HepG2 (cell line): ENCODE measurements around the gene RNPEPL1. TPM values are rescaled to one million over a fixed set of nuclear protein-coding genes. Genes with fewer than 3 reads are reported as not detected.

ENCODE experiments used
- ATF7-NPFF ChIP-seq: sonication (generic); formaldehyde crosslinking; IDR thresholded peaks from 2 replicates; pipeline ENCODE4 v1.8.1; 2023; ENCODE audit warnings: mild to moderate bottlenecking, low read depth, missing genetic modification reagents, moderate library complexity
- HIC2 ChIP-seq: sonication (generic); formaldehyde crosslinking; IDR thresholded peaks from 2 replicates; pipeline ENCODE4 v1.9.0; 2022; ENCODE audit warnings: low read depth, missing genetic modification reagents
- MAZ ChIP-seq, 2 experiments: sonication (generic) in 1 of 2; formaldehyde crosslinking in 1 of 2; IDR thresholded peaks; 2 replicates each; pipeline versions ENCODE4 v1.5.0 to v1.6.1; 2012 to 2020; ENCODE audit warnings: low read depth in 2 of 2, mild to moderate bottlenecking in 2 of 2, borderline replicate concordance in 1 of 2, improper control_type of control experiment in 1 of 2, low read length in 1 of 2, missing genetic modification reagents in 1 of 2, moderate library complexity in 1 of 2
- MLX ChIP-seq: IDR thresholded peaks from 2 replicates; pipeline ENCODE4 v1.6.1; 2016
- ONECUT2 ChIP-seq: sonication (generic); formaldehyde crosslinking; IDR thresholded peaks from 2 replicates; pipeline ENCODE4 v1.4.0; 2020; ENCODE audit warnings: missing genetic modification reagents
- RBM39 ChIP-seq: fragments of 200-400 bp; formaldehyde crosslinking; IDR thresholded peaks from one replicate; pipeline ENCODE4 v1.6.1; 2018; ENCODE audit warnings: antibody characterized with exemption, mild to moderate bottlenecking, low read depth, low read length; ENCODE audit not compliant: poor library complexity, severe bottlenecking
- SAFB2 ChIP-seq: sonication (generic); formaldehyde crosslinking; IDR thresholded peaks from 2 replicates; pipeline ENCODE4 v1.5.1; 2020; ENCODE audit warnings: missing genetic modification reagents, low read depth, mild to moderate bottlenecking, borderline replicate concordance
- SP4 ChIP-seq: sonication (generic); formaldehyde crosslinking; IDR thresholded peaks from 2 replicates; pipeline ENCODE4 v1.8.1; 2023; ENCODE audit warnings: mild to moderate bottlenecking, missing genetic modification reagents
- THAP7 ChIP-seq: sonication (generic); formaldehyde crosslinking; IDR thresholded peaks from 2 replicates; pipeline ENCODE4 v1.8.1; 2023; ENCODE audit warnings: mild to moderate bottlenecking, missing genetic modification reagents
- TP53 ChIP-seq: sonication (generic); formaldehyde crosslinking; conservative IDR thresholded peaks from 2 replicates; pipeline ENCODE4 v1.4.0; 2020; ENCODE audit warnings: missing genetic modification reagents
- ZBTB34 ChIP-seq: sonication (generic); formaldehyde crosslinking; IDR thresholded peaks from 2 replicates; pipeline ENCODE4 v1.8.0; 2022; ENCODE audit warnings: mild to moderate bottlenecking, missing genetic modification reagents
- ZNF263 ChIP-seq: sonication (generic); formaldehyde crosslinking; IDR thresholded peaks from 2 replicates; pipeline ENCODE4 v1.4.0; 2020; ENCODE audit warnings: missing genetic modification reagents
- ZNF280B ChIP-seq: sonication (generic); formaldehyde crosslinking; IDR thresholded peaks from 2 replicates; pipeline ENCODE4 v1.5.0; 2020; ENCODE audit warnings: missing genetic modification reagents, mild to moderate bottlenecking, borderline replicate concordance
- ZNF333 ChIP-seq: sonication (generic); formaldehyde crosslinking; IDR thresholded peaks from 2 replicates; pipeline ENCODE4 v1.4.0; 2020; ENCODE audit warnings: mild to moderate bottlenecking, missing genetic modification reagents, borderline replicate concordance
- ZNF362 ChIP-seq: sonication (generic); formaldehyde crosslinking; IDR thresholded peaks from 2 replicates; pipeline ENCODE4 v1.4.0; 2020; ENCODE audit warnings: missing genetic modification reagents, mild to moderate bottlenecking, borderline replicate concordance
- ZNF772 ChIP-seq: sonication (generic); formaldehyde crosslinking; IDR thresholded peaks from 2 replicates; pipeline ENCODE4 v1.5.0; 2020; ENCODE audit warnings: mild to moderate bottlenecking, missing genetic modification reagents
- polyA plus RNA-seq, 8 experiments: library from polyadenylated mRNA; depleted of rRNA in 3 of 8; stranded (reverse) in 7 of 8; unstranded in 1 of 8; fragments of >200 nt; fragmentation: Illumina TruSeq in 4 of 8; extraction: Trizol in 4 of 8; gene quantifications; 2 replicates each; pipeline versions ENCODE4 v1.2.1 to v1.2.3, GENCODE V29; 2011 to 2016; ENCODE audit warnings: low read depth in 4 of 8, missing spikeins in 1 of 8, mixed read lengths in 1 of 8; ENCODE audit not compliant: insufficient read depth in 1 of 8
- total RNA-seq, 5 experiments: library from RNA; depleted of rRNA; stranded (reverse); fragments of >200 nt; fragmentation: Illumina TruSeq; extraction: Trizol; gene quantifications; 2 replicates each; pipeline ENCODE4 v1.2.3, GENCODE V29; 2016; ENCODE audit warnings: low read depth in 1 of 5

Gene RNPEPL1
- total and polyA plus RNA-seq, 2 of the 13 experiments (the other 11 are each of a cell fraction or from before 2014, with no cell fraction given) = 13.0 to 18.0 TPM

- TF ChIP-seq SP4 (CRISPR knock-in tag) (no peak), HIC2 (CRISPR knock-in tag) (no peak), ZNF362 (CRISPR knock-in tag) (no peak), THAP7 (CRISPR knock-in tag) (no peak), ONECUT2 (CRISPR knock-in tag) (no peak), SAFB2 (CRISPR knock-in tag) (no peak), ZNF263 (CRISPR knock-in tag) (peak; percentile 85), ZBTB34 (CRISPR knock-in tag) (0 out of 2 replicates have a peak, but pooled peaks have one; percentile 30), MAZ (IDR thresholded peaks at IDR 0.05; ENCODE audit: borderline replicate concordance, low read depth, low read length) (no peak), MAZ (CRISPR knock-in tag; IDR thresholded peaks at IDR 0.05; ENCODE audit: low read depth) (0 out of 2 replicates have a peak, but pooled peaks have one; percentile 5), MLX (CRISPR knock-in tag) (no peak), ZNF333 (CRISPR knock-in tag) (no peak; the same call in 1 of the 2 replicates), ZNF280B (CRISPR knock-in tag) (peak; percentile 80; the same call in 1 of the 2 replicates), TP53 (CRISPR knock-in tag) (no peak), ATF7-NPFF (no peak), RBM39 (no peak), ZNF772 (0 out of 2 replicates have a peak, but pooled peaks have one; percentile 21)
These were observed 37.8 kb downstream of the RNPEPL1 start (continued) for GRCh38 chr2:240605867-240606743.
